GM12874 (cell line): ENCODE data around the gene RHBDD2.

Source experiments
- CTCF ChIP-seq: IDR thresholded peaks from 2 replicates; pipeline ENCODE4 v1.5.1; 2011; ENCODE audit warnings: low read depth, mild to moderate bottlenecking, control low read depth, low read length, moderate library complexity; ENCODE audit not compliant: insufficient read depth

Gene RHBDD2

DNA sequence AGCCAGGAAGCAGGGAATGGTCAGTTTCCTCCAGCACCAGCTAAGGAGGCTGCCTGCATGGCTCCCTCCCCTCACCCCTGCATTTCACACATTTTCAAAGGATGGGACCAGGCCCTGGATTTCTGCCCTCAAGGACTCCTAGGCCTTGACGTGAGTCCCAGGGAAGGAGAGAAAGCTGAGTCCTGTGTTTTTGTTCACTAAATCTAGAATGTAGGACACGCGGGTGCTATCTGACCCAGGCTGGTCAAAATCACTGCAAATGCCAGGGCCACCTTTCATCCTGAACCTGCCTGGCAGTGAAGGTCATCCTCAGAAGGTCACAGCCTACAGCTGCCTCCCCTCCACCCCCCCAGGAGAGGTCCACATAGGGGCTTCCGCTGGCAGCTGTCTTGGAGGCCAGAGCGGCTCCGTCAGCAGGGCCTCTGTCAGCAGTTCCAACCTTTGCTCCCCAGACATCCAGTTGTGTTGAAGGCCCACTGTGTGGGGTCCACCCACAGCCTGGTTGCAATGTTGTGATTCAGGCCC, 18.0 kb downstream of the RHBDD2 start:
- TF ChIP-seq CTCF = no peak

DNA sequence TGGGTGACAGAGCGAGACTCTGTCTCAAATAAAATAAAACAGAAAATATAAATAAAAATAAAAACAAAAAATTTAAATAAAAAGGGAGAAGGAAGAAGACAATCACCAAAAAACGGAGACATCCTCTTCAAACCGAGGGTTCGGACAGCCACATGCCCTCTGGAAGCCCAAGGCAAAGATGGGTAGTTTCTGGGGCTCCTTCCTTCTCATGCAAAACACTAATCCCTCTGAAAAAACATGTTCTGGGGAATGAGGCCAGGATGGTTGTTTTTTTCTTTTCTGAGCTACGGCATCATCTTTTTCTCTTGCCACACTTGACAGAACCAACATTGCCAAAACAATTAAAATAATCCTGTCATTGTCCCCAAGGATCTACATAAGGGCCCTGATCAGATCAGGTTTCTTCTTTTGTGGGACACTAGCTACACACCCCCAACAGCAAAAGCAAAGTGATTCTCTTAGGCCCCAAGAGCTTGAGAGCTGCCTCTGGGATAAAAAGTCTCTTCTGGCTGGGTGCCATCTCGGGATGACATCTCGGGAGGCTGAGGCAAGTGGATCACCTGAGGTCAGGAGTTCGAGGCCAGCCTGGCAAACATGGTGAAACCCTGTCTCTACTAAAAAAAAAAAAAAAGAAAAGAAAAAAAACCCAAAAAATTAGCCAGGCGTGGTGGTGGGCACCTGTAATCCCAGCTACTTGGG, 21.9 kb downstream of the RHBDD2 start:
- TF ChIP-seq CTCF = no peak

GRCh38 chr7:75905785-75906604, 27.2 kb downstream of the RHBDD2 start:
- no peak for TF ChIP-seq CTCF

GRCh38 chr7:75906991-75907667, 28.3 kb downstream of the RHBDD2 start:
- TF ChIP-seq CTCF = no peak

- TF ChIP-seq CTCF = no peak
Measured at GRCh38 chr7:75909521-75910132, 30.8 kb downstream of the RHBDD2 start.

DNA sequence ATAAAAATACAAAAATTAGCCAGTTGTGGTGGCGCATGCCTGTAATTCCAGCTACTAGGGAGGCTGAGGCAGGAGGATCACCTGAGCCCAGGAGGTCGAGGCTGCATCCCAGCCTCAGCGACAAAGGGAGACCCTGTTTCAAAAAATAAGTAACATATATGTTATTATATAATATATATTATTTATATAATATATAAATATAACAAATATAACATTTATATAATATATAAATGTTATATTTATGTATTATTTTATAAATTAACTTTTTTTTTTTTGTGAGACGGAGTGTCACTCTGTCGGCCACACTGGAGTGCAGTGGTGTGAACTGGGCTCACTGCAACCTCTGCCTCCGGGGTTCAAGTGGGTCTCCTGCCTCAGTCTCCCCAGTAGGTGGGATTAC, 34.6 kb downstream of the RHBDD2 start:
- no peak for TF ChIP-seq CTCF
